Measurements from ENCODE around the gene TUBB3. TPM values are rescaled to one million over a fixed set of nuclear protein-coding genes. Genes with fewer than 3 reads are reported as not detected.
"Not testable (repeated sequence)": the region's sequence is repeated elsewhere in the genome, so short reads cannot be mapped to it uniquely, and the experiment has no call there.

TUBB3 gene
- total and polyA plus RNA-seq, 9 of the 15 experiments (the other 6 are each of a cell fraction or from before 2014, with no cell fraction given): 0.18 to 12.5 (median 5.0) TPM

GRCh38 chr16:89931964-89932363 lies 8.8 kb downstream of the TUBB3 start:
- Histone ChIP-seq H3K9ac (ENCODE audit: insufficient read depth in 1 of 2, low read depth in 2 of 2, low read length in 2 of 2) (peak overlapping the region in 1 of 2 experiments; percentile 64; a peak in 2 of 4 replicates), H3K4me3 (no peak overlapping the region), H3K79me2 (ENCODE audit: control insufficient read depth, insufficient read depth, low read length) (no peaks in the 10 kb centered on the region), H3K36me3 (ENCODE audit: control insufficient read depth, insufficient read depth, low read length) (no peaks in the 10 kb centered on the region), H3K27me3 (ENCODE audit: control insufficient read depth in 2 of 2, insufficient read depth in 2 of 2, low read length in 2 of 2) (no peaks in the 10 kb centered on the region; a peak in 1 of 5 replicates), H3K9me1 (ENCODE audit: control insufficient read depth, insufficient read depth, low read length) (no peaks in the 10 kb centered on the region), H3K4me1 (replicated peaks in 1 of 2; ENCODE audit: control insufficient read depth in 2 of 2, insufficient read depth in 2 of 2, low read length in 2 of 2) (peaks cover 0 to 8% of the 10 kb centered on the region in 2 experiments; a peak in 2 of 5 replicates), H4K20me1 (replicated peaks; ENCODE audit: control insufficient read depth, insufficient read depth, low read length) (no peaks in the 10 kb centered on the region), H2AFZ (ENCODE audit: low read depth, low read length) (no peak overlapping the region), H3K27ac (ENCODE audit: extremely low read depth, low read depth, low read length) (no peak overlapping the region), H3K4me2 (ENCODE audit: insufficient read depth, low read length) (no peak overlapping the region), H3K9me3 (replicated peaks; ENCODE audit: control insufficient read depth, insufficient read depth, low read depth, low read length) (no peaks in the 10 kb centered on the region)
- POLR2A ChIA-PET: interaction anchor here (0.6 to 0.7 kb wide), 4 partner anchors 10 to 666 kb away, joined by 3 read pairs; partner anchors contain the start of gene TCF25
- ATAC-seq (no peak), FAIRE-seq (no peak), DNase-seq (ENCODE audit: extremely low read depth in 1 of 4, low spot score in 3 of 4) (no peak)
- 45% methylated on average over 6 of the region's 6 CpGs for WGBS (ENCODE audit: insufficient coverage, low coverage, missing lambda C conversion rate)
- CTCF ChIA-PET (ENCODE audit: low intra/inter-chr PET ratio): no interaction called here
- intact Hi-C loops (cut with micrococcal nuclease): no loop called here
- no peak for TF ChIP-seq SMAD2 (IDR thresholded peaks at IDR 0.05; ENCODE audit: low read depth, low read length)
- TF ChIP-seq KLF13 (tag; IDR thresholded peaks at IDR 0.05; ENCODE audit: borderline replicate concordance, low read depth): no peak
- TF ChIP-seq ETS1 (conservative IDR thresholded peaks at IDR 0.05; ENCODE audit: control insufficient read depth, low read depth, low read length): no peak
- BruUV-seq (replicated peaks): no TSS peak
- in situ Hi-C loops (cut with MboI): no loop called here

GRCh38 chr16:89934019-89934418 lies 10.9 kb downstream of the TUBB3 start:
- intact Hi-C loops (cut with micrococcal nuclease); DNase-seq (ENCODE audit: extremely low read depth in 1 of 4, low spot score in 3 of 4); H4K20me1 ChIP-seq (replicated peaks; ENCODE audit: control insufficient read depth, insufficient read depth, low read length); in situ Hi-C loops (cut with MboI); H3K9ac ChIP-seq (ENCODE audit: insufficient read depth in 1 of 2, low read depth in 2 of 2, low read length in 2 of 2); H3K27ac ChIP-seq (ENCODE audit: extremely low read depth, low read depth, low read length); H3K36me3 ChIP-seq (ENCODE audit: control insufficient read depth, insufficient read depth, low read length); H3K4me2 ChIP-seq (ENCODE audit: insufficient read depth, low read length); FAIRE-seq; H3K9me3 ChIP-seq (replicated peaks; ENCODE audit: control insufficient read depth, insufficient read depth, low read depth, low read length); BruUV-seq (replicated peaks); CTCF ChIA-PET (ENCODE audit: low intra/inter-chr PET ratio); H2AFZ ChIP-seq (ENCODE audit: low read depth, low read length); H3K79me2 ChIP-seq (ENCODE audit: control insufficient read depth, insufficient read depth, low read length); ATAC-seq; H3K4me3 ChIP-seq; H3K9me1 ChIP-seq (ENCODE audit: control insufficient read depth, insufficient read depth, low read length): not testable (repeated sequence)
- peaks cover 0 to 14% of the 10 kb centered on the region in 2 experiments; a peak in 2 of 5 replicates for H3K27me3 ChIP-seq (ENCODE audit: control insufficient read depth in 2 of 2, insufficient read depth in 2 of 2, low read length in 2 of 2)
- H3K4me1 ChIP-seq (replicated peaks in 1 of 2; ENCODE audit: control insufficient read depth in 2 of 2, insufficient read depth in 2 of 2, low read length in 2 of 2): peaks cover 0 to 19% of the 10 kb centered on the region in 2 experiments; a peak in 2 of 5 replicates
- 86% methylated on average over 1 of the region's 29 CpGs for WGBS (ENCODE audit: insufficient coverage, low coverage, missing lambda C conversion rate)
- POLR2A ChIA-PET: interaction anchor here (0.6 kb wide), 1 partner anchor 218 kb away, joined by 3 read pairs; no protein-coding TSS in a partner anchor

Data from K562 (cell line).